Measurements from ENCODE around the gene QTRT2.

Gene QTRT2

DNA sequence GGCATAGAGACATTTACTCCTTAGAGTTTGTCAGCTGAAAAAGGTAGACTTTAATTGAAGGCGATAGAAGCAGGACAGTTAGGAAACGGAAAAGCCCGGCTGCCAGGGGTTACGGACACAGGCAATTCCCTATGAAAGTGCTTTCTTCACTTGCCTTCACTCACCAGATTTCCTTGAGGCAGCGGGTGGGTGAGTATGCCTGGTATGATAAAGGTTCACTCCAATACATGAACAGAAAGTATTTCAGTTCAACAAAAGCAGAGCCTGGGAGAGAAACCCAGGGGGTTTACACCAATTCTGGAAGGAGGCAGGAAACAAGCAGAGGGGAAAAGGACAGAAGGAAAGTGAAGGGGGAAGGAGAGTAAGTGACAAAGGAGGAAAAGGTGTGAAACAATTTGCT lies 53.9 kb downstream of the QTRT2 start:
- CTCF ChIA-PET: interaction anchor here (1.0 kb wide), 1 partner anchor 31 kb away, joined by 5 read pairs; no protein-coding TSS in a partner anchor
- TF ChIP-seq FOXA1 (IDR thresholded peaks at IDR 0.05): no peak
- no peak for TF ChIP-seq L3MBTL2 (conservative IDR thresholded peaks at IDR 0.05)
- TF ChIP-seq BHLHE40 (IDR thresholded peaks at IDR 0.05; ENCODE audit: borderline replicate concordance): no peak
- TF ChIP-seq ARNT (IDR thresholded peaks at IDR 0.05): no peak
- no peak for TF ChIP-seq ZNF384 (IDR thresholded peaks at IDR 0.05)
- TF ChIP-seq HDGF (IDR thresholded peaks at IDR 0.05; ENCODE audit: borderline replicate concordance): no peak
- no peak for TF ChIP-seq TARDBP (IDR thresholded peaks at IDR 0.05)
- no peak for TF ChIP-seq ELF4 (IDR thresholded peaks at IDR 0.05)
- TF ChIP-seq SUZ12 (IDR thresholded peaks at IDR 0.05): no peak
- no peak for TF ChIP-seq CTBP1 (IDR thresholded peaks at IDR 0.05; ENCODE audit: borderline replicate concordance)
- no peak for TF ChIP-seq NFRKB (IDR thresholded peaks at IDR 0.05)
- TF ChIP-seq SP1 (IDR thresholded peaks at IDR 0.05): no peak
- no peak for TF ChIP-seq LEF1 (IDR thresholded peaks at IDR 0.05; ENCODE audit: borderline replicate concordance)
- TF ChIP-seq, protein P1, sequence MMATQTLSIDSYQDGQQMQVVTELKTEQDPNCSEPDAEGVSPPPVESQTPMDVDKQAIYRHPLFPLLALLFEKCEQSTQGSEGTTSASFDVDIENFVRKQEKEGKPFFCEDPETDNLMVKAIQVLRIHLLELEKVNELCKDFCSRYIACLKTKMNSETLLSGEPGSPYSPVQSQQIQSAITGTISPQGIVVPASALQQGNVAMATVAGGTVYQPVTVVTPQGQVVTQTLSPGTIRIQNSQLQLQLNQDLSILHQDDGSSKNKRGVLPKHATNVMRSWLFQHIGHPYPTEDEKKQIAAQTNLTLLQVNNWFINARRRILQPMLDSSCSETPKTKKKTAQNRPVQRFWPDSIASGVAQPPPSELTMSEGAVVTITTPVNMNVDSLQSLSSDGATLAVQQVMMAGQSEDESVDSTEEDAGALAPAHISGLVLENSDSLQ (IDR thresholded peaks at IDR 0.05): no peak
- TF ChIP-seq FOXK2 (IDR thresholded peaks at IDR 0.05): no peak
- TF ChIP-seq FOXM1 (IDR thresholded peaks at IDR 0.05; ENCODE audit: borderline replicate concordance): no peak
- POLR2A ChIA-PET: no interaction called here
- DNase-seq (ENCODE audit: extremely low spot score): no peak

GRCh38 chr3:114111060-114111770 lies 54.7 kb downstream of the QTRT2 start:
- CTCF ChIA-PET: interaction anchor here (1.0 kb wide), 1 partner anchor 30 kb away, joined by 5 read pairs; no protein-coding TSS in a partner anchor
- POLR2A ChIA-PET: no interaction called here
- no peak for TF ChIP-seq HDGF (IDR thresholded peaks at IDR 0.05; ENCODE audit: borderline replicate concordance)
- TF ChIP-seq BHLHE40 (IDR thresholded peaks at IDR 0.05; ENCODE audit: borderline replicate concordance): no peak
- TF ChIP-seq TARDBP (IDR thresholded peaks at IDR 0.05): no peak
- no peak for TF ChIP-seq ZNF384 (IDR thresholded peaks at IDR 0.05)
- no peak for TF ChIP-seq NFRKB (IDR thresholded peaks at IDR 0.05)
- no peak for TF ChIP-seq LEF1 (IDR thresholded peaks at IDR 0.05; ENCODE audit: borderline replicate concordance)
- TF ChIP-seq SP1 (IDR thresholded peaks at IDR 0.05): no peak
- TF ChIP-seq CTBP1 (IDR thresholded peaks at IDR 0.05; ENCODE audit: borderline replicate concordance): no peak
- no peak for TF ChIP-seq FOXA1 (IDR thresholded peaks at IDR 0.05)
- TF ChIP-seq, protein P1 (IDR thresholded peaks at IDR 0.05): no peak
- no peak for TF ChIP-seq ARNT (IDR thresholded peaks at IDR 0.05)
- no peak for TF ChIP-seq ELF4 (IDR thresholded peaks at IDR 0.05)
- no peak for TF ChIP-seq SUZ12 (IDR thresholded peaks at IDR 0.05)
- no peak for TF ChIP-seq L3MBTL2 (conservative IDR thresholded peaks at IDR 0.05)
- no peak for TF ChIP-seq FOXM1 (IDR thresholded peaks at IDR 0.05; ENCODE audit: borderline replicate concordance)
- no peak for TF ChIP-seq FOXK2 (IDR thresholded peaks at IDR 0.05)
- DNase-seq (ENCODE audit: extremely low spot score): no peak

- ChIA-PET POLR2A (no interaction called here), CTCF (no interaction called here)
- no peak for DNase-seq (ENCODE audit: extremely low spot score)
- TF ChIP-seq SP1 (IDR thresholded peaks at IDR 0.05) (no peak), FOXA1 (IDR thresholded peaks at IDR 0.05) (no peak), FOXK2 (IDR thresholded peaks at IDR 0.05) (no peak)
Observed at GRCh38 chr3:114112696-114113095, 56.2 kb downstream of the QTRT2 start.

DNA sequence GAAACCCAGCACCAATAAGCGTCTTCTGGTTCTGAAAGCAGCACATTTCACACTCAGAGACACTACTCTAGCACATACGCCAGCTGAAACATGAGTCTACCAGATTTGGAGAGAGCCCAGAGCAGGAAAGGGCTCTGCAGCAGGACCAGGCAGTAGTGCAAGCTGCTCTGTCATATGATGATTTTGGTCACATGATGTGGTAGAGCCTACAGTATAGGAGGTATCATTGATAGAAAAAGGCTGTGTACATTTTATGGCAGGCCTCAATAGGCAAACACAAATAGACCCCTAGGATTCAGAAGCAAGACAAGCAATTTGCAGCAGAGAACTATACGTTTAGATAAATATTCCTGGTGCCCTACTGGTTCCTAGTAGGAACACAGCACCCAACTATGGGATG lies 58.2 kb downstream of the QTRT2 start:
- no peak for DNase-seq (ENCODE audit: extremely low spot score)
- POLR2A ChIA-PET: no interaction called here
- CTCF ChIA-PET: no interaction called here
- TF ChIP-seq HDGF (IDR thresholded peaks at IDR 0.05; ENCODE audit: borderline replicate concordance): no peak
- TF ChIP-seq ARNT (IDR thresholded peaks at IDR 0.05): no peak
- TF ChIP-seq FOXK2 (IDR thresholded peaks at IDR 0.05): no peak
- TF ChIP-seq LEF1 (IDR thresholded peaks at IDR 0.05; ENCODE audit: borderline replicate concordance): no peak
- TF ChIP-seq, protein P1 (IDR thresholded peaks at IDR 0.05): no peak
- no peak for TF ChIP-seq ZNF384 (IDR thresholded peaks at IDR 0.05)
- no peak for TF ChIP-seq SP1 (IDR thresholded peaks at IDR 0.05)
- no peak for TF ChIP-seq SUZ12 (IDR thresholded peaks at IDR 0.05)
- TF ChIP-seq ELF4 (IDR thresholded peaks at IDR 0.05): no peak
- TF ChIP-seq FOXM1 (IDR thresholded peaks at IDR 0.05; ENCODE audit: borderline replicate concordance): no peak
- no peak for TF ChIP-seq NFRKB (IDR thresholded peaks at IDR 0.05)
- TF ChIP-seq L3MBTL2 (conservative IDR thresholded peaks at IDR 0.05): no peak
- TF ChIP-seq BHLHE40 (IDR thresholded peaks at IDR 0.05; ENCODE audit: borderline replicate concordance): no peak
- no peak for TF ChIP-seq TARDBP (IDR thresholded peaks at IDR 0.05)
- no peak for TF ChIP-seq CTBP1 (IDR thresholded peaks at IDR 0.05; ENCODE audit: borderline replicate concordance)
- TF ChIP-seq FOXA1 (IDR thresholded peaks at IDR 0.05): no peak

GRCh38 chr3:114115143-114115542 lies 58.6 kb downstream of the QTRT2 start:
- CTCF ChIA-PET: no interaction called here
- DNase-seq (ENCODE audit: extremely low spot score): no peak
- POLR2A ChIA-PET: no interaction called here
- TF ChIP-seq NFRKB (IDR thresholded peaks at IDR 0.05) (no peak), HDGF (IDR thresholded peaks at IDR 0.05; ENCODE audit: borderline replicate concordance) (no peak), LEF1 (IDR thresholded peaks at IDR 0.05; ENCODE audit: borderline replicate concordance) (no peak), FOXK2 (IDR thresholded peaks at IDR 0.05) (no peak), CTBP1 (IDR thresholded peaks at IDR 0.05; ENCODE audit: borderline replicate concordance) (no peak), ELF4 (IDR thresholded peaks at IDR 0.05) (no peak), TARDBP (IDR thresholded peaks at IDR 0.05) (no peak), SUZ12 (IDR thresholded peaks at IDR 0.05) (no peak), FOXM1 (IDR thresholded peaks at IDR 0.05; ENCODE audit: borderline replicate concordance) (no peak), SP1 (IDR thresholded peaks at IDR 0.05) (no peak), BHLHE40 (IDR thresholded peaks at IDR 0.05; ENCODE audit: borderline replicate concordance) (no peak), ARNT (IDR thresholded peaks at IDR 0.05) (no peak), L3MBTL2 (conservative IDR thresholded peaks at IDR 0.05) (no peak), FOXA1 (IDR thresholded peaks at IDR 0.05) (no peak), ZNF384 (IDR thresholded peaks at IDR 0.05) (no peak)
- TF ChIP-seq, protein P1 (IDR thresholded peaks at IDR 0.05): no peak

Measured in HEK293T (cell line).